ENCODE measurements around the gene SLC38A11. TPM values are rescaled to one million over a fixed set of nuclear protein-coding genes. Genes with fewer than 3 reads are reported as not detected.

SLC38A11 gene
- total and polyA plus RNA-seq, 2 of the 13 experiments (the other 11 are each of a cell fraction or from before 2014, with no cell fraction given): 14.0 to 14.3 TPM

GRCh38 chr2:164847981-164848741 is 107.2 kb downstream of the SLC38A11 start:
- intact Hi-C loops (cut with micrococcal nuclease; ENCODE audit: unreplicated experiment): no loop called here
- FAIRE-seq (no peak), ATAC-seq (no peak), DNase-seq (ENCODE audit: low spot score) (no peak)
- no peak overlapping the region for H3K27ac ChIP-seq (ENCODE audit: extremely low read length, insufficient read depth, low read length)
- BruUV-seq (replicated peaks): no TSS peak
- no peaks in the 10 kb centered on the region for H4K20me1 ChIP-seq (ENCODE audit: insufficient read depth, low read length)
- WGBS (ENCODE audit: low lambda C conversion rate): 84% methylated on average over 2 of the region's 2 CpGs
- no peak overlapping the region for H3K9ac ChIP-seq (ENCODE audit: insufficient read depth, low read depth, low read length)
- no peaks in the 10 kb centered on the region for H3K9me3 ChIP-seq (ENCODE audit: low read length)
- CTCF ChIA-PET (ENCODE audit: low intra/inter-chr PET ratio, low total read pairs): no interaction called here
- no peaks in the 10 kb centered on the region for H3K27me3 ChIP-seq (ENCODE audit: control insufficient read depth in 1 of 2, insufficient read depth in 2 of 2, low read length in 2 of 2)
- no peak overlapping the region for H3K4me3 ChIP-seq (replicated peaks in 1 of 3; ENCODE audit: insufficient read depth in 1 of 3, low read depth in 2 of 3, low read length in 3 of 3)
- POLR2A ChIA-PET: interaction anchor here (1.4 kb wide), 1 partner anchor 11 kb away, joined by 5 read pairs; no protein-coding TSS in a partner anchor
- no peak overlapping the region for H2AFZ ChIP-seq (ENCODE audit: low read length)
- no peaks in the 10 kb centered on the region for H3K36me3 ChIP-seq (replicated peaks in 1 of 2; ENCODE audit: control insufficient read depth in 1 of 2, insufficient read depth in 2 of 2, low read length in 2 of 2)
- TF ChIP-seq ZNF530 (CRISPR knock-in tag; IDR thresholded peaks at IDR 0.05; ENCODE audit: low read depth): no peak
- no peak for TF ChIP-seq ZNF674 (CRISPR knock-in tag; IDR thresholded peaks at IDR 0.05; ENCODE audit: low read depth)
- no peak for TF ChIP-seq ZSCAN21 (CRISPR knock-in tag; IDR thresholded peaks at IDR 0.05; ENCODE audit: borderline replicate concordance)
- TF ChIP-seq TBL1XR1 (IDR thresholded peaks at IDR 0.05; ENCODE audit: borderline replicate concordance, low read length, partially characterized antibody): no peak
- no peak for TF ChIP-seq ZNF709 (CRISPR knock-in tag; IDR thresholded peaks at IDR 0.05)
- TF ChIP-seq, protein P1, sequence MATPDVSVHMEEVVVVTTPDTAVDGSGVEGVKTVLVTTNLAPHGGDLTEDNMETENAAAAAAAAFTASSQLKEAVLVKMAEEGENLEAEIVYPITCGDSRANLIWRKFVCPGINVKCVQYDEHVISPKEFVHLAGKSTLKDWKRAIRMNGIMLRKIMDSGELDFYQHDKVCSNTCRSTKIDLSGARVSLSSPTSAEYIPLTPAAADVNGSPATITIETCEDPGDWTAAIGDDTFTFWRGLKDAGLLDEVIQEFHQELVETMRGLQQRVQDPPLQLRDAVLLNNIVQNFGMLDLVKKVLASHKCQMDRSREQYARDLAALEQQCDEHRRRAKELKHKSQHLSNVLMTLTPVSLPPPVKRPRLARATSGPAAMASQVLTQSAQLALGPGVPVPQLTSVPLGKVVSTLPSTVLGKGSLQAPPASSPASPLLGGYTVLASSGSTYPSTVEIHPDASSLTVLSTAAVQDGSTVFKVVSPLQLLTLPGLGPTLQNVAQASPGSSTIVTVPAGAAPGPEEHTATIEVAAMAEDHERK (CRISPR knock-in tag; IDR thresholded peaks at IDR 0.05; ENCODE audit: low read depth): no peak
- no peak for TF ChIP-seq KAT2B (IDR thresholded peaks at IDR 0.05; ENCODE audit: borderline replicate concordance, low read depth, low read length)
- TF ChIP-seq, protein P2, sequence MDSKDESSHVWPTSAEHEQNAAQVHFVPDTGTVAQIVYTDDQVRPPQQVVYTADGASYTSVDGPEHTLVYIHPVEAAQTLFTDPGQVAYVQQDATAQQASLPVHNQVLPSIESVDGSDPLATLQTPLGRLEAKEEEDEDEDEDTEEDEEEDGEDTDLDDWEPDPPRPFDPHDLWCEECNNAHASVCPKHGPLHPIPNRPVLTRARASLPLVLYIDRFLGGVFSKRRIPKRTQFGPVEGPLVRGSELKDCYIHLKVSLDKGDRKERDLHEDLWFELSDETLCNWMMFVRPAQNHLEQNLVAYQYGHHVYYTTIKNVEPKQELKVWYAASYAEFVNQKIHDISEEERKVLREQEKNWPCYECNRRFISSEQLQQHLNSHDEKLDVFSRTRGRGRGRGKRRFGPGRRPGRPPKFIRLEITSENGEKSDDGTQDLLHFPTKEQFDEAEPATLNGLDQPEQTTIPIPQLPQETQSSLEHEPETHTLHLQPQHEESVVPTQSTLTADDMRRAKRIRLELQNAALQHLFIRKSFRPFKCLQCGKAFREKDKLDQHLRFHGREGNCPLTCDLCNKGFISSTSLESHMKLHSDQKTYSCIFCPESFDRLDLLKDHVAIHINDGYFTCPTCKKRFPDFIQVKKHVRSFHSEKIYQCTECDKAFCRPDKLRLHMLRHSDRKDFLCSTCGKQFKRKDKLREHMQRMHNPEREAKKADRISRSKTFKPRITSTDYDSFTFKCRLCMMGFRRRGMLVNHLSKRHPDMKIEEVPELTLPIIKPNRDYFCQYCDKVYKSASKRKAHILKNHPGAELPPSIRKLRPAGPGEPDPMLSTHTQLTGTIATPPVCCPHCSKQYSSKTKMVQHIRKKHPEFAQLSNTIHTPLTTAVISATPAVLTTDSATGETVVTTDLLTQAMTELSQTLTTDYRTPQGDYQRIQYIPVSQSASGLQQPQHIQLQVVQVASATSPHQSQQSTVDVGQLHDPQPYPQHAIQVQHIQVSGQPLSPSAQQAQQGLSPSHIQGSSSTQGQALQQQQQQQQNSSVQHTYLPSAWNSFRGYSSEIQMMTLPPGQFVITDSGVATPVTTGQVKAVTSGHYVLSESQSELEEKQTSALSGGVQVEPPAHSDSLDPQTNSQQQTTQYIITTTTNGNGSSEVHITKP (CRISPR knock-in tag; IDR thresholded peaks at IDR 0.05; ENCODE audit: low read depth): no peak
- TF ChIP-seq CHD2 (IDR thresholded peaks at IDR 0.05; ENCODE audit: low read depth, low read length): no peak
- no peak for TF ChIP-seq SMC3 (IDR thresholded peaks at IDR 0.05; ENCODE audit: low read length)
- no peak for TF ChIP-seq RBAK (CRISPR knock-in tag; IDR thresholded peaks at IDR 0.05)
- TF ChIP-seq ZNF124 (CRISPR knock-in tag; IDR thresholded peaks at IDR 0.05): no peak
- TF ChIP-seq ELF3 (CRISPR knock-in tag; IDR thresholded peaks at IDR 0.05): no peak
- TF ChIP-seq PREB (CRISPR knock-in tag; IDR thresholded peaks at IDR 0.05): no peak
- TF ChIP-seq ZNF20 (CRISPR knock-in tag; IDR thresholded peaks at IDR 0.05): no peak
- no peak for TF ChIP-seq MEIS2 (CRISPR knock-in tag; IDR thresholded peaks at IDR 0.05)
- no peak for TF ChIP-seq HDAC1 (CRISPR knock-in tag; IDR thresholded peaks at IDR 0.05)
- no peaks in the 10 kb centered on the region for H3K79me2 ChIP-seq (ENCODE audit: insufficient read depth, low read length)
- no peak overlapping the region for H3K4me2 ChIP-seq (ENCODE audit: low read depth, low read length)
- H3K4me1 ChIP-seq (ENCODE audit: insufficient read depth, low read length): peaks cover 14% of the 10 kb centered on the region
- in situ Hi-C loops (cut with HindIII; ENCODE audit: extremely low pct_ligation_motif_present, low pct_unique_long_range_greater_than_20kb): no loop called here

Data from HepG2 (cell line).